ENCODE results near the gene BEST1. TPM values are rescaled to one million over a fixed set of nuclear protein-coding genes. Genes with fewer than 3 reads are reported as not detected.

BEST1 gene
- total and polyA plus RNA-seq, 5 donors: 2.9 to 4.6 (median 3.4) TPM

- intact Hi-C loops (cut with DNase I): loop anchor here in 1 of 4 donors (10.0 kb wide), 1 partner anchor 51 kb away; no protein-coding TSS in a partner anchor
Measured at GRCh38 chr11:61973476-61974162, 23.5 kb downstream of the BEST1 start.

GRCh38 chr11:61974766-61975631 lies 24.8 kb downstream of the BEST1 start:
- peaks cover 41% of the 10 kb centered on the region for H3K4me1 ChIP-seq (ENCODE audit: control insufficient read depth, insufficient read depth, low read length)
- H3K27me3 ChIP-seq (ENCODE audit: control insufficient read depth, insufficient read depth): no peaks in the 10 kb centered on the region
- no peaks in the 10 kb centered on the region for H3K9me3 ChIP-seq (ENCODE audit: control insufficient read depth, low read length)
- H3K4me3 ChIP-seq (ENCODE audit: low read length): no peak overlapping the region
- 71% methylated on average over 14 of the region's 14 CpGs for WGBS
- ATAC-seq (no peak), DNase-seq (peak in 1 of 3 donors; percentile 38)
- H3K27ac ChIP-seq (ENCODE audit: low read length): peak overlapping the region; percentile 34
- intact Hi-C loops (cut with DNase I): loop anchor here in 1 of 4 donors (10.0 kb wide), 1 partner anchor 50 kb away; no protein-coding TSS in a partner anchor

More at GRCh38 chr11:61973476-61974162, 23.5 kb downstream of the BEST1 start:
- ATAC-seq: no peak
- H3K4me3 ChIP-seq (ENCODE audit: low read length): no peak overlapping the region
- H3K4me1 ChIP-seq (ENCODE audit: control insufficient read depth, insufficient read depth, low read length): peaks cover 35% of the 10 kb centered on the region
- no peaks in the 10 kb centered on the region for H3K9me3 ChIP-seq (ENCODE audit: control insufficient read depth, low read length)
- 78% methylated on average over 10 of the region's 10 CpGs for WGBS
- H3K27me3 ChIP-seq (ENCODE audit: control insufficient read depth, insufficient read depth): no peaks in the 10 kb centered on the region
- peak overlapping the region; percentile 93 for H3K27ac ChIP-seq (ENCODE audit: low read length)
- DNase-seq: peak in 2 of 3 donors; percentile 69 to 82

- Histone ChIP-seq H3K4me1 (ENCODE audit: control insufficient read depth, insufficient read depth, low read length) (peaks cover 40% of the 10 kb centered on the region), H3K9me3 (ENCODE audit: control insufficient read depth, low read length) (no peaks in the 10 kb centered on the region), H3K4me3 (ENCODE audit: low read length) (no peak overlapping the region), H3K27me3 (ENCODE audit: control insufficient read depth, insufficient read depth) (no peaks in the 10 kb centered on the region), H3K27ac (ENCODE audit: low read length) (no peak overlapping the region)
- WGBS: 83% methylated on average over 15 of the region's 15 CpGs
- ATAC-seq: no peak
- intact Hi-C loops (cut with DNase I): loop anchor here in 1 of 4 donors (10.0 kb wide), 1 partner anchor 49 kb away; no protein-coding TSS in a partner anchor
- DNase-seq: peak in 1 of 3 donors; percentile 53
Measured at GRCh38 chr11:61975638-61976419, 25.7 kb downstream of the BEST1 start.

GRCh38 chr11:61976420-61976800 lies 26.3 kb downstream of the BEST1 start:
- intact Hi-C loops (cut with DNase I): loop anchor here in 1 of 4 donors (10.0 kb wide), 1 partner anchor 48 kb away; no protein-coding TSS in a partner anchor
- Histone ChIP-seq H3K27ac (ENCODE audit: low read length) (no peak overlapping the region), H3K4me1 (ENCODE audit: control insufficient read depth, insufficient read depth, low read length) (peaks cover 34% of the 10 kb centered on the region), H3K9me3 (ENCODE audit: control insufficient read depth, low read length) (no peaks in the 10 kb centered on the region), H3K4me3 (ENCODE audit: low read length) (no peak overlapping the region), H3K27me3 (ENCODE audit: control insufficient read depth, insufficient read depth) (no peaks in the 10 kb centered on the region)
- 88% methylated on average over 8 of the region's 8 CpGs for WGBS
- peak in 1 of 3 donors; percentile 21 for DNase-seq
- no peak for ATAC-seq

- Histone ChIP-seq H3K27me3 (ENCODE audit: control insufficient read depth, insufficient read depth) (no peaks in the 10 kb centered on the region), H3K9me3 (ENCODE audit: control insufficient read depth, low read length) (no peaks in the 10 kb centered on the region), H3K4me1 (ENCODE audit: control insufficient read depth, insufficient read depth, low read length) (peaks cover 33% of the 10 kb centered on the region), H3K4me3 (ENCODE audit: low read length) (no peak overlapping the region), H3K27ac (ENCODE audit: low read length) (no peak overlapping the region)
- 77% methylated on average over 7 of the region's 7 CpGs for WGBS
- intact Hi-C loops (cut with DNase I): loop anchor here in 1 of 4 donors (10.0 kb wide), 1 partner anchor 48 kb away; no protein-coding TSS in a partner anchor
- DNase-seq (peak in 1 of 3 donors; percentile 32), ATAC-seq (no peak)
Measured at GRCh38 chr11:61976813-61977475, 26.8 kb downstream of the BEST1 start.

GRCh38 chr11:61978703-61979661 lies 28.8 kb downstream of the BEST1 start:
- intact Hi-C loops (cut with DNase I): loop anchor here in 1 of 4 donors (10.0 kb wide), 1 partner anchor 46 kb away; no protein-coding TSS in a partner anchor
- Histone ChIP-seq H3K9me3 (ENCODE audit: control insufficient read depth, low read length) (no peaks in the 10 kb centered on the region), H3K4me1 (ENCODE audit: control insufficient read depth, insufficient read depth, low read length) (peaks cover 16% of the 10 kb centered on the region), H3K27me3 (ENCODE audit: control insufficient read depth, insufficient read depth) (no peaks in the 10 kb centered on the region), H3K27ac (ENCODE audit: low read length) (peak overlapping the region; percentile 92), H3K4me3 (ENCODE audit: low read length) (no peak overlapping the region)
- 66% methylated on average over 17 of the region's 17 CpGs for WGBS
- DNase-seq (peak in 1 of 3 donors; percentile 70), ATAC-seq (peak; percentile 70 to 75)

- WGBS: 83% methylated on average over 10 of the region's 10 CpGs
- intact Hi-C loops (cut with DNase I): no loop called here
Measured at GRCh38 chr11:61980783-61981541, 30.8 kb downstream of the BEST1 start.

GRCh38 chr11:61983419-61983818 lies 33.3 kb downstream of the BEST1 start:
- Histone ChIP-seq H3K4me1 (ENCODE audit: control insufficient read depth, insufficient read depth, low read length) (peaks cover 8% of the 10 kb centered on the region), H3K27ac (ENCODE audit: low read length) (no peak overlapping the region), H3K9me3 (ENCODE audit: control insufficient read depth, low read length) (no peaks in the 10 kb centered on the region), H3K27me3 (ENCODE audit: control insufficient read depth, insufficient read depth) (no peaks in the 10 kb centered on the region), H3K4me3 (ENCODE audit: low read length) (no peak overlapping the region)
- intact Hi-C loops (cut with DNase I): no loop called here
- DNase-seq (peak in 1 of 3 donors; percentile 59), ATAC-seq (peak in 1 of 2 donors; percentile 31)
- WGBS: 81% methylated on average over 1 of the region's 1 CpG

More at GRCh38 chr11:61980783-61981541, 30.8 kb downstream of the BEST1 start:
- Histone ChIP-seq H3K27ac (ENCODE audit: low read length) (no peak overlapping the region), H3K9me3 (ENCODE audit: control insufficient read depth, low read length) (no peaks in the 10 kb centered on the region), H3K27me3 (ENCODE audit: control insufficient read depth, insufficient read depth) (no peaks in the 10 kb centered on the region), H3K4me3 (ENCODE audit: low read length) (no peak overlapping the region), H3K4me1 (ENCODE audit: control insufficient read depth, insufficient read depth, low read length) (peaks cover 10% of the 10 kb centered on the region)
- DNase-seq (no peak), ATAC-seq (no peak)

- intact Hi-C loops (cut with DNase I): no loop called here
- WGBS: 91% methylated on average over 5 of the region's 5 CpGs
- Histone ChIP-seq H3K27ac (ENCODE audit: low read length) (no peak overlapping the region), H3K4me3 (ENCODE audit: low read length) (no peak overlapping the region), H3K9me3 (ENCODE audit: control insufficient read depth, low read length) (no peaks in the 10 kb centered on the region), H3K4me1 (ENCODE audit: control insufficient read depth, insufficient read depth, low read length) (no peaks in the 10 kb centered on the region), H3K27me3 (ENCODE audit: control insufficient read depth, insufficient read depth) (no peaks in the 10 kb centered on the region)
- ATAC-seq: no peak
- DNase-seq: no peak
Measured at GRCh38 chr11:61985869-61986268, 35.7 kb downstream of the BEST1 start.

Data from right cardiac atrium (tissue), 5 donors.